Measurements from ENCODE around the gene B3GNT5.

Gene B3GNT5

GRCh38 chr3:183266454-183266853 is 13.4 kb downstream of the B3GNT5 start:
- no peak for DNase-seq

- DNase-seq = no peak
Observed at GRCh38 chr3:183267140-183267539, 14.1 kb downstream of the B3GNT5 start.

- DNase-seq = no peak
Observed at GRCh38 chr3:183268366-183268765, 15.3 kb downstream of the B3GNT5 start.

- no peak for DNase-seq
Observed at GRCh38 chr3:183269345-183269744, 16.3 kb downstream of the B3GNT5 start.

- DNase-seq = no peak
Observed at GRCh38 chr3:183270344-183270743, 17.3 kb downstream of the B3GNT5 start.

GRCh38 chr3:183272142-183272541 is 19.1 kb downstream of the B3GNT5 start:
- no peak for DNase-seq

GRCh38 chr3:183272791-183273190 is 19.7 kb downstream of the B3GNT5 start:
- DNase-seq = no peak

GRCh38 chr3:183274609-183275008 is 21.6 kb downstream of the B3GNT5 start:
- no peak for DNase-seq

- DNase-seq = no peak
Observed at GRCh38 chr3:183275418-183275817, 22.4 kb downstream of the B3GNT5 start.

- no peak for DNase-seq
Observed at GRCh38 chr3:183275937-183276336, 22.9 kb downstream of the B3GNT5 start.

GRCh38 chr3:183277260-183277659 is 24.2 kb downstream of the B3GNT5 start:
- no peak for DNase-seq

GRCh38 chr3:183278479-183279088 is 25.5 kb downstream of the B3GNT5 start:
- DNase-seq = no peak

GRCh38 chr3:183279371-183279770 is 26.3 kb downstream of the B3GNT5 start:
- no peak for DNase-seq

GRCh38 chr3:183281126-183281797 is 28.2 kb downstream of the B3GNT5 start:
- no peak for DNase-seq

- no peak for DNase-seq
Observed at GRCh38 chr3:183283886-183284285, 30.8 kb downstream of the B3GNT5 start.

- no peak for DNase-seq
Observed at GRCh38 chr3:183284570-183284969, 31.5 kb downstream of the B3GNT5 start.

GRCh38 chr3:183285318-183285717 is 32.3 kb downstream of the B3GNT5 start:
- no peak for DNase-seq

GRCh38 chr3:183285828-183286457 is 32.9 kb downstream of the B3GNT5 start:
- peak; percentile 94 for DNase-seq

GRCh38 chr3:183287301-183287971 is 34.4 kb downstream of the B3GNT5 start:
- DNase-seq = no peak

GRCh38 chr3:183288117-183288516 is 35.1 kb downstream of the B3GNT5 start:
- DNase-seq = no peak

- DNase-seq = no peak
Observed at GRCh38 chr3:183290216-183290615, 37.2 kb downstream of the B3GNT5 start.

- no peak for DNase-seq
Observed at GRCh38 chr3:183291497-183292031, 38.5 kb downstream of the B3GNT5 start.

- DNase-seq = no peak
Observed at GRCh38 chr3:183293966-183294365, 40.9 kb downstream of the B3GNT5 start.

- DNase-seq = no peak
Observed at GRCh38 chr3:183295211-183295610, 42.2 kb downstream of the B3GNT5 start.

Data from activated naive CD4-positive, alpha-beta T cell treated with anti-CD3 and anti-CD28 coated beads, Interleukin-2, amount 50 U/mL, for 16 hours (primary cell).